Mammary microvascular endothelial cell (primary cell): ENCODE measurements around the gene KPNA1. TPM values are rescaled to one million over a fixed set of nuclear protein-coding genes. Genes with fewer than 3 reads are reported as not detected.

Source experiments
- total RNA-seq: library from RNA; depleted of rRNA; stranded (reverse); fragments of >200 nt; gene quantifications from 2 replicates; pipeline ENCODE4 v1.2.3, GENCODE V29; 2015

KPNA1 gene
- 30.6 and 31.3 TPM in 2 replicates for total RNA-seq

GRCh38 chr3:122514123-122515019, at the start of gene KPNA1:
TSS of gene KPNA1 (minus strand) at chr3:122514939. CDS start at chr3:122496565, 18,374 bp downstream.

GRCh38 chr3:122564155-122564912, 49.6 kb upstream of the KPNA1 start, which contains the start of the genes DTX3L and PARP9:
TSS of gene DTX3L (plus strand) at chr3:122564338. CDS start at chr3:122564427, 89 bp downstream.
TSS of gene PARP9 (minus strand) at chr3:122564300. CDS start at chr3:122559620, 4,680 bp downstream.

GRCh38 chr3:122415762-122416654, 98.7 kb downstream of the KPNA1 start, which contains the start of gene WDR5B:
TSS of gene WDR5B (minus strand) at chr3:122416062. CDS start at chr3:122415528, 534 bp downstream.

GRCh38 chr3:122383771-122384697, 130.7 kb downstream of the KPNA1 start, which contains the start of gene FAM162A:
TSS of gene FAM162A (plus strand) at chr3:122384182. CDS start at chr3:122384266, 84 bp downstream.

GRCh38 chr3:122382888-122383666, 131.7 kb downstream of the KPNA1 start, which contains the start of gene MIX23:
TSS of gene MIX23 (minus strand) at chr3:122383231. CDS start at chr3:122383224, 7 bp downstream.

Other genes starting within 250 kb of the KPNA1 start
- gene CSTA, start 189.7 kb downstream of the KPNA1 start, total RNA-seq, result not detected in 2 replicates
- gene MIX23, start 131.7 kb downstream of the KPNA1 start, total RNA-seq, result 33.9 and 36.0 TPM in 2 replicates
- gene FAM162A, start 130.8 kb downstream of the KPNA1 start, total RNA-seq, result 15.9 and 17.7 TPM in 2 replicates
- 2.4 and 2.6 TPM in 2 replicates for gene WDR5B, start 98.9 kb downstream of the KPNA1 start, total RNA-seq
- 43.2 and 43.9 TPM in 2 replicates for gene PARP9, start 49.4 kb upstream of the KPNA1 start, total RNA-seq
- gene DTX3L, start 49.4 kb upstream of the KPNA1 start, total RNA-seq, result 40.0 and 44.8 TPM in 2 replicates
- 0.94 and 1.1 TPM in 2 replicates for gene PARP15, start 62.7 kb upstream of the KPNA1 start, total RNA-seq
- gene PARP14, start 165.9 kb upstream of the KPNA1 start, total RNA-seq, result 50.7 and 51.8 TPM in 2 replicates